HCT116 (cell line): ENCODE measurements around the gene BORCS5. TPM values are rescaled to one million over a fixed set of nuclear protein-coding genes. Genes with fewer than 3 reads are reported as not detected.

Source experiments
- ATAC-seq: fragments of 200-7000 bp; cut with Tn5 transposase; 2 replicates; pipeline ENCODE4 v1.9.1; 2020; ENCODE audit warnings: mild to moderate bottlenecking, moderate library complexity
- BruUV-seq: library from RNA; stranded (reverse); fragments of 400-500 nt; replicated peaks from 2 replicates; lab custom pipeline; 2021; lab: Mats Ljungman, UMichigan
- CTCF ChIA-PET: fragments of 300-600 bp; sonication (Branson Sonifier 250); formaldehyde crosslinking; loops from one replicate; lab custom pipeline; 2021; ENCODE audit warnings: antibody characterized with exemption; lab: Charles Lee
- POLR2A ChIA-PET: fragments of 300-600, 350-600 bp; sonication (Branson Sonifier 250); formaldehyde crosslinking; loops from one replicate; lab custom pipeline; 2021; ENCODE audit warnings: antibody characterized with exemption; lab: Charles Lee
- RAD21 ChIA-PET, 2 experiments: fragments of 300-600 bp; sonication (Branson Sonifier 250); formaldehyde crosslinking; loops; one replicate each; lab custom pipeline; 2023; ENCODE audit warnings: low total read pairs in 2 of 2; ENCODE audit not compliant: uncharacterized antibody in 2 of 2, unreplicated experiment in 2 of 2, low non-redundant PET in 1 of 2; lab: Charles Lee
- DNase-seq: peaks from one replicate; pipeline ENCODE4 v3.0.0-alpha.2; 2010; ENCODE audit warnings: low read depth, low spot score
- H2AFZ ChIP-seq: fragments of 200-600 bp; shearing (Covaris generic), sonication (generic); 2 replicates; pipeline ENCODE4 v1.6.1; 2017; ENCODE audit warnings: low read depth, mixed run types, mixed read lengths, antibody characterized with exemption, low read length; ENCODE audit not compliant: poor library complexity, severe bottlenecking
- H3K27ac ChIP-seq: 2 replicates; pipeline ENCODE4 v1.5.1; 2012; ENCODE audit warnings: low read depth, low read length
- H3K27me3 ChIP-seq: fragments of 200-600 bp; sonication (generic); 2 replicates; pipeline ENCODE4 v1.6.1; 2016; ENCODE audit warnings: mixed run types, low read length, mixed read lengths; ENCODE audit not compliant: insufficient read depth
- H3K36me3 ChIP-seq, 2 experiments: fragments of 200-500 bp in 1 of 2; fragments of 200-600 bp in 1 of 2; sonication (Bioruptor generic) in 1 of 2; sonication (generic) in 1 of 2; 2 replicates each; pipeline versions ENCODE4 v1.5.1 to v1.6.1; 2014 to 2016; ENCODE audit warnings: low read length in 2 of 2, inconsistent platforms in 1 of 2, mixed read lengths in 1 of 2, mixed run types in 1 of 2; ENCODE audit not compliant: insufficient read depth in 2 of 2, control insufficient read depth in 1 of 2
- H3K4me1 ChIP-seq, 2 experiments: fragments of 200-600 bp in 1 of 2; sonication (generic) in 1 of 2; 2 replicates each; pipeline versions ENCODE4 v1.5.1 to v1.6.1; 2012 to 2017; ENCODE audit warnings: low read length in 2 of 2, inconsistent platforms in 1 of 2, mild to moderate bottlenecking in 1 of 2, mixed read lengths in 1 of 2, mixed run types in 1 of 2, moderate library complexity in 1 of 2; ENCODE audit not compliant: insufficient read depth in 2 of 2, control insufficient read depth in 1 of 2
- H3K4me2 ChIP-seq: fragments of 200-600 bp; sonication (generic); 2 replicates; pipeline ENCODE4 v1.6.1; 2017; ENCODE audit warnings: mixed run types, low read length, mixed read lengths
- H3K4me3 ChIP-seq, 2 experiments: fragments of 200-600 bp in 1 of 2; sonication (generic) in 1 of 2; replicated peaks in 1 of 2; 2 replicates each; pipeline ENCODE4 v1.5.1; 2011 to 2016; ENCODE audit warnings: low read length in 2 of 2, control low read depth in 1 of 2, low read depth in 1 of 2, mild to moderate bottlenecking in 1 of 2, mixed read lengths in 1 of 2, mixed run types in 1 of 2
- H3K79me2 ChIP-seq: fragments of 200-600 bp; sonication (generic); 2 replicates; pipeline ENCODE4 v1.6.1; 2017; ENCODE audit warnings: mild to moderate bottlenecking, mixed run types, low read length, moderate library complexity, mixed read lengths; ENCODE audit not compliant: insufficient read depth
- H3K9ac ChIP-seq: fragments of 200-600 bp; sonication (generic); 2 replicates; pipeline ENCODE4 v1.6.1; 2016; ENCODE audit warnings: low read length, mixed read lengths
- H3K9me2 ChIP-seq: fragments of 200-600 bp; sonication (generic), shearing (Covaris generic); 2 replicates; pipeline ENCODE4 v1.6.1; 2017; ENCODE audit warnings: mixed run types, mild to moderate bottlenecking, moderate library complexity; ENCODE audit not compliant: insufficient read depth
- H3K9me3 ChIP-seq, 2 experiments: fragments of 200-500 bp in 1 of 2; fragments of 200-600 bp in 1 of 2; sonication (Bioruptor generic) in 1 of 2; sonication (generic) in 1 of 2; 2 replicates each; pipeline ENCODE4 v1.6.1; 2014 to 2017; ENCODE audit warnings: low read length in 2 of 2, mixed read lengths in 2 of 2, inconsistent platforms in 1 of 2, low read depth in 1 of 2, mild to moderate bottlenecking in 1 of 2, mixed run types in 1 of 2, moderate library complexity in 1 of 2; ENCODE audit not compliant: control insufficient read depth in 1 of 2, insufficient read depth in 1 of 2
- H4K20me1 ChIP-seq: fragments of 200-600 bp; sonication (generic), shearing (Covaris generic); 2 replicates; pipeline ENCODE4 v1.6.1; 2017; ENCODE audit warnings: mixed run types, mild to moderate bottlenecking, moderate library complexity; ENCODE audit not compliant: insufficient read depth
- CBX3 ChIP-seq: IDR thresholded peaks from 2 replicates; pipeline ENCODE4 v1.6.1; 2012; ENCODE audit warnings: low read depth
- CTCF ChIP-seq, 3 experiments: fragments of 200-600 bp in 1 of 3; sonication (generic) in 1 of 3; IDR thresholded peaks in 2 of 3; conservative IDR thresholded peaks in 1 of 3; 2 replicates each; pipeline ENCODE4 v1.5.1; 2012 to 2017; ENCODE audit warnings: low read depth in 2 of 3, low read length in 2 of 3, antibody characterized with exemption in 1 of 3, borderline replicate concordance in 1 of 3, control low read depth in 1 of 3, mild to moderate bottlenecking in 1 of 3, mixed read lengths in 1 of 3, mixed run types in 1 of 3, moderate library complexity in 1 of 3; ENCODE audit not compliant: insufficient read depth in 1 of 3
- ELF1 ChIP-seq: IDR thresholded peaks from 2 replicates; pipeline ENCODE4 v1.6.1; 2012; ENCODE audit warnings: low read depth, borderline replicate concordance
- EZH2phosphoT487 ChIP-seq: fragments of 200-600 bp; IDR thresholded peaks from 2 replicates; pipeline ENCODE4 v1.6.1; 2018; ENCODE audit warnings: antibody characterized with exemption, borderline replicate concordance
- FOSL1 ChIP-seq: IDR thresholded peaks from 2 replicates; pipeline ENCODE4 v1.6.1; 2012; ENCODE audit warnings: low read depth
- MAX ChIP-seq: IDR thresholded peaks from 2 replicates; pipeline ENCODE4 v1.6.1; 2012
- POLR2A ChIP-seq: IDR thresholded peaks from 2 replicates; pipeline ENCODE4 v1.7.0; 2011; ENCODE audit warnings: borderline replicate concordance; ENCODE audit not compliant: insufficient read depth, insufficient read length; ENCODE audit errors: extremely low read depth
- RAD21 ChIP-seq: IDR thresholded peaks from 2 replicates; pipeline ENCODE4 v1.6.1; 2012; ENCODE audit warnings: low read depth, mild to moderate bottlenecking
- SP1 ChIP-seq: IDR thresholded peaks from 2 replicates; pipeline ENCODE4 v1.6.1; 2012; ENCODE audit warnings: low read depth
- SRF ChIP-seq: IDR thresholded peaks from 2 replicates; pipeline ENCODE4 v1.6.1; 2012; ENCODE audit warnings: low read depth
- TCF7L2 ChIP-seq: IDR thresholded peaks from 2 replicates; pipeline ENCODE4 v1.7.0; 2011; ENCODE audit warnings: borderline replicate concordance, inconsistent platforms; ENCODE audit not compliant: insufficient read depth, insufficient read length; ENCODE audit errors: extremely low read depth
- YY1 ChIP-seq: IDR thresholded peaks from 2 replicates; pipeline ENCODE4 v1.6.1; 2011; ENCODE audit warnings: low read length, low read depth, moderate library complexity, mild to moderate bottlenecking; ENCODE audit not compliant: insufficient replicate concordance; ENCODE audit errors: extremely low read depth
- ZBTB33 ChIP-seq: IDR thresholded peaks from 2 replicates; pipeline ENCODE4 v1.6.1; 2011; ENCODE audit warnings: mild to moderate bottlenecking, low read length, moderate library complexity; ENCODE audit not compliant: insufficient replicate concordance; ENCODE audit errors: extremely low read depth
- ZFX ChIP-seq: fragments of 450-650 bp; IDR thresholded peaks from 2 replicates; pipeline ENCODE4 v1.6.1; 2017
- ZNF274 ChIP-seq: fragments of 200-500 bp; sonication (Bioruptor generic); IDR thresholded peaks from 2 replicates; pipeline ENCODE4 v1.6.1; 2014; ENCODE audit warnings: mild to moderate bottlenecking, low read depth, low read length, inconsistent platforms
- intact Hi-C: fragments of 100-400 bp; cut with micrococcal nuclease; formaldehyde crosslinking; loops from 2 replicates; pipeline ENCODE4 v1.10.0; 2022
- total RNA-seq: library from RNA; stranded (reverse); gene quantifications from one replicate; pipeline ENCODE4 v1.2.1, GENCODE V29; 2021; ENCODE audit not compliant: unreplicated experiment

BORCS5 gene
- total RNA-seq, 1 experiment from 2014 or later = 8.7 TPM

- ChIA-PET POLR2A (no interaction called here), CTCF (interaction anchor here (1.5 kb wide), 1 partner anchor 9 kb away, joined by 4 read pairs; no protein-coding TSS in a partner anchor), RAD21 (interaction anchor here in 1 of 2 experiments (0.5 to 0.8 kb wide), 2 partner anchors 9 to 1277 kb away, joined by 3 read pairs; no protein-coding TSS in a partner anchor)
- H2AFZ ChIP-seq = no peak overlapping the region
- H3K4me1 ChIP-seq = peaks cover 0 to 14% of the 10 kb centered on the region in 2 experiments; a peak in 1 of 4 replicates
- H3K27me3 ChIP-seq = no peaks in the 10 kb centered on the region
- H3K4me3 ChIP-seq = no peak overlapping the region
- H3K9me2 ChIP-seq = no peaks in the 10 kb centered on the region
- no peak for DNase-seq
- H3K36me3 ChIP-seq = no peaks in the 10 kb centered on the region
- no peak overlapping the region for H3K27ac ChIP-seq
- no peak for ATAC-seq
- no peak overlapping the region for H3K4me2 ChIP-seq
- H3K79me2 ChIP-seq = no peaks in the 10 kb centered on the region
- no peaks in the 10 kb centered on the region for H3K9me3 ChIP-seq
- H3K9ac ChIP-seq = no peak overlapping the region
- intact Hi-C loops = no loop called here
- no TSS peak for BruUV-seq
- TF ChIP-seq CBX3 (no peak), MAX (no peak), EZH2phosphoT487 (no peak), ZFX (no peak), ZNF274 (no peak), SP1 (no peak), TCF7L2 (no peak), YY1 (no peak), ZBTB33 (no peak), SRF (no peak), ELF1 (no peak), CTCF (IDR thresholded peaks at IDR 0.05 in 2 of 3, conservative IDR thresholded peaks at IDR 0.05 in 1 of 3; ENCODE audit: borderline replicate concordance in 1 of 3, insufficient read depth in 1 of 3, low read depth in 2 of 3, low read length in 2 of 3) (no peak), FOSL1 (no peak), POLR2A (no peak), RAD21 (no peak)
- no peaks in the 10 kb centered on the region for H4K20me1 ChIP-seq
These were observed 20.4 kb upstream of the BORCS5 start for GRCh38 chr12:12336511-12336910.
